ENCODE data around the gene DEF6. TPM values are rescaled to one million over a fixed set of nuclear protein-coding genes. Genes with fewer than 3 reads are reported as not detected.

The DEF6 gene
- total RNA-seq, 1 donor from 2014 or later: 79.9 TPM

DNA sequence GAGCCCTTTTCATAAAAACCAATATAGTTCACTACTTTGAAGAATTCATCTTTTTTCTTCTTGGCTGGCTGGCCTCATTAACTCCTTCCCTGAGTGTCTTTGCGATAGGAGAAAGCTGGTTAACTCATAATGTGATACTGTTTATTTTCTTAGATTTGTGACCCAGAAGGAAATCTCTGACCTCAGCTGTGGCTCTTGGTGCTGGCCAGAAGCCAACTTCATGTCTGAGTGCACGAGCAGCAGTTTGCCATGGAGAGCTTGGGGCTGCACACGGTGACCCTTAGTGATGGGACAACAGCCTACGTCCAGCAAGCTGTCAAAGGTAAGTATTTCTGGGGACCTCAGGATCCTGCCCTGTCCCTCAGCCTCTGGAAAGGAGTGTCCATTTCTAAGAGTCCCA lies 16.7 kb upstream of the DEF6 start:
- Mint-ChIP-seq H3K4me3 (no peak overlapping the region), H3K4me1 (no peaks in the 10 kb centered on the region), H3K27ac (no peak overlapping the region), H3K27me3 (no peaks in the 10 kb centered on the region), H3K36me3 (ENCODE audit: low read depth) (peaks cover 48% of the 10 kb centered on the region), H3K9me3 (no peaks in the 10 kb centered on the region)
- ChIA-PET POLR2A (no interaction called here), CTCF (no interaction called here)
- no peak for DNase-seq
- intact Hi-C loops (cut with micrococcal nuclease): no loop called here
- TF ChIP-seq, protein P1, sequence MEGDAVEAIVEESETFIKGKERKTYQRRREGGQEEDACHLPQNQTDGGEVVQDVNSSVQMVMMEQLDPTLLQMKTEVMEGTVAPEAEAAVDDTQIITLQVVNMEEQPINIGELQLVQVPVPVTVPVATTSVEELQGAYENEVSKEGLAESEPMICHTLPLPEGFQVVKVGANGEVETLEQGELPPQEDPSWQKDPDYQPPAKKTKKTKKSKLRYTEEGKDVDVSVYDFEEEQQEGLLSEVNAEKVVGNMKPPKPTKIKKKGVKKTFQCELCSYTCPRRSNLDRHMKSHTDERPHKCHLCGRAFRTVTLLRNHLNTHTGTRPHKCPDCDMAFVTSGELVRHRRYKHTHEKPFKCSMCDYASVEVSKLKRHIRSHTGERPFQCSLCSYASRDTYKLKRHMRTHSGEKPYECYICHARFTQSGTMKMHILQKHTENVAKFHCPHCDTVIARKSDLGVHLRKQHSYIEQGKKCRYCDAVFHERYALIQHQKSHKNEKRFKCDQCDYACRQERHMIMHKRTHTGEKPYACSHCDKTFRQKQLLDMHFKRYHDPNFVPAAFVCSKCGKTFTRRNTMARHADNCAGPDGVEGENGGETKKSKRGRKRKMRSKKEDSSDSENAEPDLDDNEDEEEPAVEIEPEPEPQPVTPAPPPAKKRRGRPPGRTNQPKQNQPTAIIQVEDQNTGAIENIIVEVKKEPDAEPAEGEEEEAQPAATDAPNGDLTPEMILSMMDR (IDR thresholded peaks at IDR 0.05): no peak
- no peak for ATAC-seq (ENCODE audit: low read depth)

DNA sequence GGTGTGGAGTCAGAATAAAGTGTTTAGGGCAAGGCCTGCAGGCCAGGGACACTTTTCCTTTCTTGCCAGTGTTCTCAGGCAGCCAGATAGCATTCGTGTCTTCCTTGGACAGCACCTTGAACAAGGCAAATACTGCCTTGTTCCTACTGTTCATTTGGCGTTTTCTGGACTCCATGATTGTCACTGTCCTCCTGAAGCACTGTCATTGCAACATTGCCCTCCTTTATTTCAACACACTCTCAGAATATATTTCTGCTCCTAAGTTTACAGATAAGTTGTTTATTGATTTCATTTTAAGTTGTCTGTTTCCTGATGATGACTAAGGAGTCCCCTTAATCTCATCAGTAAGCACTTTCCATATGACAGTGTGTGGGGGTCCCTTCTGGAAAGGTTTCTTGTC lies 15.1 kb upstream of the DEF6 start:
- no peak overlapping the region for H3K4me3 Mint-ChIP-seq
- peaks cover 64% of the 10 kb centered on the region for H3K36me3 Mint-ChIP-seq (ENCODE audit: low read depth)
- TF ChIP-seq, protein P1 (IDR thresholded peaks at IDR 0.05): no peak
- no peaks in the 10 kb centered on the region for H3K27me3 Mint-ChIP-seq
- POLR2A ChIA-PET: no interaction called here
- no peak overlapping the region for H3K27ac Mint-ChIP-seq
- ATAC-seq (ENCODE audit: low read depth): no peak
- no peaks in the 10 kb centered on the region for H3K9me3 Mint-ChIP-seq
- CTCF ChIA-PET: no interaction called here
- intact Hi-C loops (cut with micrococcal nuclease): no loop called here
- DNase-seq: no peak
- H3K4me1 Mint-ChIP-seq: no peaks in the 10 kb centered on the region

DNA sequence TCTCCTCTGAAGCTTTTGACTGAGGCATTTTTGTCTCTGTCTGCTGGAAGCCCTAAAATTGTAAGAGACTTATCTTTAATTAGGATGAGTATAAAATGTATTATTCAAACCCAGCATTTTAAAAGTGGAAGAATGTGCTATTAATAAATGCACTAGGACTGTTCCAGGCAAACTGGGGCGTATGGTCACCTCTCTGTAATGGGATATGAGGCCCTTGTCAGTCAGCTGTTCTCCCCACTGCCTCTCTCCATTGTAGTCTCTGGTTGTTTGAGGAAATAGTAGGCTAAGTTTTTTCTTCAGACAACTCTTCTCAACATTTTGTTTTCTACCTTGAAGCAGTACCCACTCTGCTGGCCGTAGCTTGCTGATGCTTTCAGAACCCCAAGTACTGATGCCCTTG lies 14.3 kb upstream of the DEF6 start:
- TF ChIP-seq, protein P1 (IDR thresholded peaks at IDR 0.05): no peak
- CTCF ChIA-PET: no interaction called here
- ATAC-seq (ENCODE audit: low read depth) (no peak), DNase-seq (no peak)
- H3K4me1 Mint-ChIP-seq: no peaks in the 10 kb centered on the region
- no peaks in the 10 kb centered on the region for H3K27me3 Mint-ChIP-seq
- POLR2A ChIA-PET: no interaction called here
- H3K9me3 Mint-ChIP-seq: no peaks in the 10 kb centered on the region
- intact Hi-C loops (cut with micrococcal nuclease): no loop called here
- H3K4me3 Mint-ChIP-seq: no peak overlapping the region
- H3K27ac Mint-ChIP-seq: no peak overlapping the region
- peaks cover 73% of the 10 kb centered on the region for H3K36me3 Mint-ChIP-seq (ENCODE audit: low read depth)

DNA sequence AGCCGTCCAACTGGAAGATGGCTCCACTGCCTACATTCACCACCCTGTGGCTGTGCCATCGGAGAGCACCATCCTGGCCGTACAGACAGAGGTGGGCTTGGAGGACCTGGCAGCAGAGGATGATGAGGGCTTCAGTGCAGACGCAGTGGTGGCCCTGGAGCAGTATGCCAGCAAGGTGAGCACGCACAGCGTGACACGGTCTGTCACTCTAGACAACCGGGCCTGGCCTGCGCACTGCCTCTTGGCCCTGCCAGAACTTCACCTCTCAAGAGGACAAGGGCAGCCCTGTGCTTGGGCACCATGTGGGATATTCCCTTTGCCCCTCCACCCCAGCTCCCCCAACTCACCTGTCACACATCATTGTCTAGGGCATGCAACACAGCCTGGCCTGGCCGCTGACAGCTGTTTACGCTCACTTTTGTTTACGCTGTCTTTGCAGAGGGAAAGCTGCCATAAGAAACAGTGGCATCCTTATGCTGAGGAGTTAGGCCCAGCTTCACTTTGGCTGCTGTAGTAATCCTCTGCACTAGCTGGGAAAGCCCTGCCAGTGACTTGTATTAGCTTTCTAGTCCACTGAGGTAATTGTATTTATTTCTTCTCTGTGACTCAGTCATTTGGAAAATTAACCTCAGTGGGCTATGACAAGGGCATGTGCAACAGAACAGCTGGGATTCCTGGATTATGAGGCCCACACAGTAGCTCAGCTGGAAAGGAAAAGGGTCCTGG lies 9.8 kb upstream of the DEF6 start:
- Mint-ChIP-seq H3K4me3 (no peak overlapping the region), H3K9me3 (no peaks in the 10 kb centered on the region), H3K27ac (no peak overlapping the region), H3K4me1 (peaks cover 9% of the 10 kb centered on the region), H3K36me3 (ENCODE audit: low read depth) (peaks cover 93% of the 10 kb centered on the region), H3K27me3 (no peaks in the 10 kb centered on the region)
- intact Hi-C loops (cut with micrococcal nuclease): no loop called here
- CTCF ChIA-PET: interaction anchor here (1.1 kb wide), 1 partner anchor 40 kb away, joined by 3 read pairs; no protein-coding TSS in a partner anchor
- TF ChIP-seq, protein P1 (IDR thresholded peaks at IDR 0.05): no peak
- no peak for ATAC-seq (ENCODE audit: low read depth)
- POLR2A ChIA-PET: interaction anchor here (0.9 kb wide), 1 partner anchor 9 kb away, joined by 3 read pairs; no protein-coding TSS in a partner anchor
- no peak for DNase-seq

DNA sequence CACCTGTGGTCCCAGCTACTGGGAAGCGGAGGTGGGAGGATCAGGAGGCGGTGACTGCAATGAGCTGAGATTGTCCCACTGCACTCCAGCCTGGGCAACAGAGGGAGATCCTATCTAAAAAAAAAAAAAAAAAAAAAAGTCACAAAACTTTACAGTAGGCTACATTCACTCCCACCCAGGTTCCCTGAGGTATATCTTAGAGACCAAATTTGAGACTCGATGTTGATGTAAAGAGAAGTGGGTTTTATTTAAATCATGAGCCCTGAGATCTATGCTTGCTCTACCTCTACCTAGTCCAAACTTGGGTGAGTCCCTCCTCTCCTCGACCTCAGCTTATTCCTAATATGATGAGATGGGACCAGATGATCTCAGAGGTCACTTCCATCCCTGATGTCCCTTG lies 8.8 kb upstream of the DEF6 start:
- TF ChIP-seq, protein P1 (IDR thresholded peaks at IDR 0.05): no peak
- DNase-seq (no peak), ATAC-seq (ENCODE audit: low read depth) (no peak)
- CTCF ChIA-PET: interaction anchor here (1.3 kb wide), 1 partner anchor 53 kb away, joined by 3 read pairs; no protein-coding TSS in a partner anchor
- Mint-ChIP-seq H3K36me3 (ENCODE audit: low read depth) (peaks cover 92% of the 10 kb centered on the region), H3K4me3 (no peak overlapping the region), H3K4me1 (peaks cover 9% of the 10 kb centered on the region), H3K27me3 (no peaks in the 10 kb centered on the region), H3K27ac (no peak overlapping the region), H3K9me3 (no peaks in the 10 kb centered on the region)
- POLR2A ChIA-PET: interaction anchor here (0.6 to 0.9 kb wide), 2 partner anchors 29 to 925 kb away, joined by 3 to 4 read pairs; partner anchors contain the start of gene ZNF76
- intact Hi-C loops (cut with micrococcal nuclease): no loop called here
